Measurements from ENCODE around the gene LRMDA.

LRMDA gene

DNA sequence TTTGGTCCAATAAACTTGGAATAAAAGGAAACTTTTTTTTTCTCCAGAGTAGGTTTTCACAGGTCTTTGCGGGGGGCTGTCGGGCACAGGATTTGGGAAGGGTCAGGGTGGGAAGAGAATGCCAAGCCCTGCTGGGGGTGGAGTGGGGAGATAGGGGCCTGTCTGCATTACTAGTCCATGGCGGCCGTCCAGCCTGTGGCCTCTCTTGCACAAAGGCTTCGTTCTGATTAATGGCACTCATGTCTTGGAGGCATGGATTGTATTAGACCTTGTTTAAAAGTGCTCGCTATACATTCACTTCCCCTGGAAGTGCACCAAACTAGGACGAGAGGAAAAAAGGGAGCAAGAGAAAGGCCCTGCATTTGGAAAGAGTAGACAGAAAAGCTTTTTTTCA is 37.2 kb downstream of the LRMDA start:
- ChIA-PET CTCF (no interaction called here), POLR2A (no interaction called here)
- H3K4me3 ChIP-seq (ENCODE audit: low read depth, low read length) = no peak overlapping the region
- no peaks in the 10 kb centered on the region; the same call in 1 of the 2 replicates for H3K4me1 ChIP-seq (ENCODE audit: control insufficient read depth, insufficient read depth, low read length)
- no peak for TF ChIP-seq ZNF341 (tag by site-specific recombination; IDR thresholded peaks at IDR 0.05; ENCODE audit: low read depth)
- TF ChIP-seq, protein P1, sequence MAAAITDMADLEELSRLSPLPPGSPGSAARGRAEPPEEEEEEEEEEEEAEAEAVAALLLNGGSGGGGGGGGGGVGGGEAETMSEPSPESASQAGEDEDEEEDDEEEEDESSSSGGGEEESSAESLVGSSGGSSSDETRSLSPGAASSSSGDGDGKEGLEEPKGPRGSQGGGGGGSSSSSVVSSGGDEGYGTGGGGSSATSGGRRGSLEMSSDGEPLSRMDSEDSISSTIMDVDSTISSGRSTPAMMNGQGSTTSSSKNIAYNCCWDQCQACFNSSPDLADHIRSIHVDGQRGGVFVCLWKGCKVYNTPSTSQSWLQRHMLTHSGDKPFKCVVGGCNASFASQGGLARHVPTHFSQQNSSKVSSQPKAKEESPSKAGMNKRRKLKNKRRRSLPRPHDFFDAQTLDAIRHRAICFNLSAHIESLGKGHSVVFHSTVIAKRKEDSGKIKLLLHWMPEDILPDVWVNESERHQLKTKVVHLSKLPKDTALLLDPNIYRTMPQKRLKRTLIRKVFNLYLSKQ (tag by site-specific recombination; IDR thresholded peaks at IDR 0.05; ENCODE audit: borderline replicate concordance) = no peak
- TF ChIP-seq ZNF596 (tag by site-specific recombination; IDR thresholded peaks at IDR 0.05) = no peak
- no peak for TF ChIP-seq ZNF629 (tag by site-specific recombination; IDR thresholded peaks at IDR 0.05)
- TF ChIP-seq ZNF391 (tag by site-specific recombination; IDR thresholded peaks at IDR 0.05; ENCODE audit: borderline replicate concordance, low read depth) = no peak
- TF ChIP-seq ZNF776 (tag by site-specific recombination; IDR thresholded peaks at IDR 0.05; ENCODE audit: borderline replicate concordance) = no peak
- H3K27ac ChIP-seq (ENCODE audit: extremely low read depth, low read depth, low read length) = no peak overlapping the region
- no peaks in the 10 kb centered on the region for H3K9me3 ChIP-seq (ENCODE audit: control insufficient read depth, insufficient read depth, low read depth, low read length)
- H3K36me3 ChIP-seq (ENCODE audit: control insufficient read depth in 2 of 2, insufficient read depth in 1 of 2, low read length in 2 of 2) = no peaks in the 10 kb centered on the region

DNA sequence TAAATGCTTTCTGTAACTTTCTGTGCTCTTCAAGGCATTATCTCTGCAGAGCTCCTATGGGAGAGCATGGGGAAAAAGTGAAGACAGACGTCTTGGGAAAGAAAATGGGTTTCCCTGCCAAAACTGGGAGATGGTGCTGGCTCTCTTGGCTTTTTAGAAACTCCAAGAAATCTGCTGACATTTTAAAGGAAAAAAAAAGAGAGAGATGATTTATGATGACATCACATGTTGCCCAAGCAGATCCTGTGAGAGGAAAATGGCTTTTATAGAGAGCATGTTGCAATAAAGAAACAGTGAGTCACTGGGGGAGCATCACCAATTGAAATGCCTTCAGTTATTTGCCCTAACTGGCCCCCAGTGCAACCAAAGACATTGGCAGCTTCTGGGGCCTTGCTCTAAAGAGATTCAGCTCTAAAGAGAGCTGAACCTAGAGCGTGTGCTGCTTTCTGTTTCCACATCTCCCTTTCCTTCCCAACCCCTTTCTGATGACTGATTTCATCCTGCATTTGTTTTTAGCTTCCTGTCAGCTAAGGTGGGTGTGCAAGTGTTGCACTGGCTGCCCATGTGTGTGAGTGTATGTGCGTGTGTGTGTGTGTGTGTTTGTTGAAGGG is 37.7 kb downstream of the LRMDA start:
- H3K27ac ChIP-seq (ENCODE audit: extremely low read depth, low read depth, low read length) = no peak overlapping the region
- ChIA-PET POLR2A (no interaction called here), CTCF (interaction anchor here (0.9 kb wide), 1 partner anchor 74 kb away, joined by 3 read pairs; no protein-coding TSS in a partner anchor)
- H3K4me3 ChIP-seq (ENCODE audit: low read depth, low read length) = no peak overlapping the region
- no peaks in the 10 kb centered on the region for H3K36me3 ChIP-seq (ENCODE audit: control insufficient read depth in 2 of 2, insufficient read depth in 1 of 2, low read length in 2 of 2)
- H3K9me3 ChIP-seq (ENCODE audit: control insufficient read depth, insufficient read depth, low read depth, low read length) = no peaks in the 10 kb centered on the region
- H3K4me1 ChIP-seq (ENCODE audit: control insufficient read depth, insufficient read depth, low read length) = no peaks in the 10 kb centered on the region; the same call in 1 of the 2 replicates
- TF ChIP-seq, protein P2, sequence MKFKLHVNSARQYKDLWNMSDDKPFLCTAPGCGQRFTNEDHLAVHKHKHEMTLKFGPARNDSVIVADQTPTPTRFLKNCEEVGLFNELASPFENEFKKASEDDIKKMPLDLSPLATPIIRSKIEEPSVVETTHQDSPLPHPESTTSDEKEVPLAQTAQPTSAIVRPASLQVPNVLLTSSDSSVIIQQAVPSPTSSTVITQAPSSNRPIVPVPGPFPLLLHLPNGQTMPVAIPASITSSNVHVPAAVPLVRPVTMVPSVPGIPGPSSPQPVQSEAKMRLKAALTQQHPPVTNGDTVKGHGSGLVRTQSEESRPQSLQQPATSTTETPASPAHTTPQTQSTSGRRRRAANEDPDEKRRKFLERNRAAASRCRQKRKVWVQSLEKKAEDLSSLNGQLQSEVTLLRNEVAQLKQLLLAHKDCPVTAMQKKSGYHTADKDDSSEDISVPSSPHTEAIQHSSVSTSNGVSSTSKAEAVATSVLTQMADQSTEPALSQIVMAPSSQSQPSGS (tag by site-specific recombination; IDR thresholded peaks at IDR 0.05; ENCODE audit: low read depth) = peak; percentile 96
- TF ChIP-seq, protein P3, sequence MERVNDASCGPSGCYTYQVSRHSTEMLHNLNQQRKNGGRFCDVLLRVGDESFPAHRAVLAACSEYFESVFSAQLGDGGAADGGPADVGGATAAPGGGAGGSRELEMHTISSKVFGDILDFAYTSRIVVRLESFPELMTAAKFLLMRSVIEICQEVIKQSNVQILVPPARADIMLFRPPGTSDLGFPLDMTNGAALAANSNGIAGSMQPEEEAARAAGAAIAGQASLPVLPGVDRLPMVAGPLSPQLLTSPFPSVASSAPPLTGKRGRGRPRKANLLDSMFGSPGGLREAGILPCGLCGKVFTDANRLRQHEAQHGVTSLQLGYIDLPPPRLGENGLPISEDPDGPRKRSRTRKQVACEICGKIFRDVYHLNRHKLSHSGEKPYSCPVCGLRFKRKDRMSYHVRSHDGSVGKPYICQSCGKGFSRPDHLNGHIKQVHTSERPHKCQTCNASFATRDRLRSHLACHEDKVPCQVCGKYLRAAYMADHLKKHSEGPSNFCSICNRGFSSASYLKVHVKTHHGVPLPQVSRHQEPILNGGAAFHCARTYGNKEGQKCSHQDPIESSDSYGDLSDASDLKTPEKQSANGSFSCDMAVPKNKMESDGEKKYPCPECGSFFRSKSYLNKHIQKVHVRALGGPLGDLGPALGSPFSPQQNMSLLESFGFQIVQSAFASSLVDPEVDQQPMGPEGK (tag by site-specific recombination; IDR thresholded peaks at IDR 0.05) = peak; percentile 51; the same call in 1 of the 2 replicates
- TF ChIP-seq, protein P4, sequence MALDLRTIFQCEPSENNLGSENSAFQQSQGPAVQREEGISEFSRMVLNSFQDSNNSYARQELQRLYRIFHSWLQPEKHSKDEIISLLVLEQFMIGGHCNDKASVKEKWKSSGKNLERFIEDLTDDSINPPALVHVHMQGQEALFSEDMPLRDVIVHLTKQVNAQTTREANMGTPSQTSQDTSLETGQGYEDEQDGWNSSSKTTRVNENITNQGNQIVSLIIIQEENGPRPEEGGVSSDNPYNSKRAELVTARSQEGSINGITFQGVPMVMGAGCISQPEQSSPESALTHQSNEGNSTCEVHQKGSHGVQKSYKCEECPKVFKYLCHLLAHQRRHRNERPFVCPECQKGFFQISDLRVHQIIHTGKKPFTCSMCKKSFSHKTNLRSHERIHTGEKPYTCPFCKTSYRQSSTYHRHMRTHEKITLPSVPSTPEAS (tag by site-specific recombination; IDR thresholded peaks at IDR 0.05) = peak; percentile 42; the same call in 1 of the 2 replicates
- TF ChIP-seq ZNF350 (tag by site-specific recombination; IDR thresholded peaks at IDR 0.05) (no peak), ZNF629 (tag by site-specific recombination; IDR thresholded peaks at IDR 0.05) (peak; percentile 76; the same call in 1 of the 2 replicates), ZEB2 (tag by site-specific recombination; IDR thresholded peaks at IDR 0.05) (peak; percentile 81), ZNF785 (tag by site-specific recombination; IDR thresholded peaks at IDR 0.05) (peak; percentile 63; the same call in 1 of the 2 replicates), IKZF3 (tag by site-specific recombination; IDR thresholded peaks at IDR 0.05) (0 out of 2 replicates have a peak, but pooled peaks have one; percentile 38), PRDM1 (tag by site-specific recombination; IDR thresholded peaks at IDR 0.05) (0 out of 2 replicates have a peak, but pooled peaks have one; percentile 18), GLIS1 (tag by site-specific recombination; IDR thresholded peaks at IDR 0.05) (0 out of 2 replicates have a peak, but pooled peaks have one; percentile 12), KLF7 (tag by site-specific recombination; IDR thresholded peaks at IDR 0.05; ENCODE audit: borderline replicate concordance) (0 out of 2 replicates have a peak, but pooled peaks have one; percentile 22), ZFP69B (tag by site-specific recombination; IDR thresholded peaks at IDR 0.05) (peak; percentile 67), HOXD13 (CRISPR knock-in tag; IDR thresholded peaks at IDR 0.05; ENCODE audit: borderline replicate concordance) (no peak), SCRT2 (tag by site-specific recombination; IDR thresholded peaks at IDR 0.05) (peak; percentile 81)
- TF ChIP-seq, protein P5, sequence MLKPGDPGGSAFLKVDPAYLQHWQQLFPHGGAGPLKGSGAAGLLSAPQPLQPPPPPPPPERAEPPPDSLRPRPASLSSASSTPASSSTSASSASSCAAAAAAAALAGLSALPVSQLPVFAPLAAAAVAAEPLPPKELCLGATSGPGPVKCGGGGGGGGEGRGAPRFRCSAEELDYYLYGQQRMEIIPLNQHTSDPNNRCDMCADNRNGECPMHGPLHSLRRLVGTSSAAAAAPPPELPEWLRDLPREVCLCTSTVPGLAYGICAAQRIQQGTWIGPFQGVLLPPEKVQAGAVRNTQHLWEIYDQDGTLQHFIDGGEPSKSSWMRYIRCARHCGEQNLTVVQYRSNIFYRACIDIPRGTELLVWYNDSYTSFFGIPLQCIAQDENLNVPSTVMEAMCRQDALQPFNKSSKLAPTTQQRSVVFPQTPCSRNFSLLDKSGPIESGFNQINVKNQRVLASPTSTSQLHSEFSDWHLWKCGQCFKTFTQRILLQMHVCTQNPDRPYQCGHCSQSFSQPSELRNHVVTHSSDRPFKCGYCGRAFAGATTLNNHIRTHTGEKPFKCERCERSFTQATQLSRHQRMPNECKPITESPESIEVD (tag by site-specific recombination; IDR thresholded peaks at IDR 0.05) = peak; percentile 77
- TF ChIP-seq, protein P6, sequence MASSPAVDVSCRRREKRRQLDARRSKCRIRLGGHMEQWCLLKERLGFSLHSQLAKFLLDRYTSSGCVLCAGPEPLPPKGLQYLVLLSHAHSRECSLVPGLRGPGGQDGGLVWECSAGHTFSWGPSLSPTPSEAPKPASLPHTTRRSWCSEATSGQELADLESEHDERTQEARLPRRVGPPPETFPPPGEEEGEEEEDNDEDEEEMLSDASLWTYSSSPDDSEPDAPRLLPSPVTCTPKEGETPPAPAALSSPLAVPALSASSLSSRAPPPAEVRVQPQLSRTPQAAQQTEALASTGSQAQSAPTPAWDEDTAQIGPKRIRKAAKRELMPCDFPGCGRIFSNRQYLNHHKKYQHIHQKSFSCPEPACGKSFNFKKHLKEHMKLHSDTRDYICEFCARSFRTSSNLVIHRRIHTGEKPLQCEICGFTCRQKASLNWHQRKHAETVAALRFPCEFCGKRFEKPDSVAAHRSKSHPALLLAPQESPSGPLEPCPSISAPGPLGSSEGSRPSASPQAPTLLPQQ (tag by site-specific recombination; IDR thresholded peaks at IDR 0.05) = peak; percentile 65
- TF ChIP-seq, protein P7, sequence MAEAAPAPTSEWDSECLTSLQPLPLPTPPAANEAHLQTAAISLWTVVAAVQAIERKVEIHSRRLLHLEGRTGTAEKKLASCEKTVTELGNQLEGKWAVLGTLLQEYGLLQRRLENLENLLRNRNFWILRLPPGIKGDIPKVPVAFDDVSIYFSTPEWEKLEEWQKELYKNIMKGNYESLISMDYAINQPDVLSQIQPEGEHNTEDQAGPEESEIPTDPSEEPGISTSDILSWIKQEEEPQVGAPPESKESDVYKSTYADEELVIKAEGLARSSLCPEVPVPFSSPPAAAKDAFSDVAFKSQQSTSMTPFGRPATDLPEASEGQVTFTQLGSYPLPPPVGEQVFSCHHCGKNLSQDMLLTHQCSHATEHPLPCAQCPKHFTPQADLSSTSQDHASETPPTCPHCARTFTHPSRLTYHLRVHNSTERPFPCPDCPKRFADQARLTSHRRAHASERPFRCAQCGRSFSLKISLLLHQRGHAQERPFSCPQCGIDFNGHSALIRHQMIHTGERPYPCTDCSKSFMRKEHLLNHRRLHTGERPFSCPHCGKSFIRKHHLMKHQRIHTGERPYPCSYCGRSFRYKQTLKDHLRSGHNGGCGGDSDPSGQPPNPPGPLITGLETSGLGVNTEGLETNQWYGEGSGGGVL (tag by site-specific recombination; IDR thresholded peaks at IDR 0.05) = peak; percentile 34
